GM18519 (cell line): Measurements from ENCODE around the gene EEPD1.
A peak's percentile ranks its signal among the peaks of the same experiment; 100 is the strongest.

Source experiments
- ATAC-seq: cut with Tn5 transposase; IDR thresholded peaks from one replicate; pipeline ENCODE4 v1.9.1; 2021; ENCODE audit warnings: mild to moderate bottlenecking, moderate library complexity; ENCODE audit not compliant: unreplicated experiment, low FRiP score

Gene EEPD1

GRCh38 chr7:36154255-36155212 lies 1.5 kb downstream of the EEPD1 start:
- ATAC-seq, result no peak

GRCh38 chr7:36155811-36156361 lies 2.8 kb downstream of the EEPD1 start:
- ATAC-seq, result no peak

- no peak for ATAC-seq
These were observed 4.7 kb downstream of the EEPD1 start for GRCh38 chr7:36157527-36158320.

GRCh38 chr7:36158321-36158605 lies 5.2 kb downstream of the EEPD1 start:
- no peak for ATAC-seq

- ATAC-seq, result no peak
These were observed 6.6 kb downstream of the EEPD1 start for GRCh38 chr7:36159618-36160017.

- no peak for ATAC-seq
These were observed 7.3 kb downstream of the EEPD1 start for GRCh38 chr7:36160313-36160712.

- ATAC-seq, result no peak
These were observed 8.9 kb downstream of the EEPD1 start for GRCh38 chr7:36161996-36162395.

- no peak for ATAC-seq
These were observed 12.0 kb downstream of the EEPD1 start for GRCh38 chr7:36165059-36165458.

DNA sequence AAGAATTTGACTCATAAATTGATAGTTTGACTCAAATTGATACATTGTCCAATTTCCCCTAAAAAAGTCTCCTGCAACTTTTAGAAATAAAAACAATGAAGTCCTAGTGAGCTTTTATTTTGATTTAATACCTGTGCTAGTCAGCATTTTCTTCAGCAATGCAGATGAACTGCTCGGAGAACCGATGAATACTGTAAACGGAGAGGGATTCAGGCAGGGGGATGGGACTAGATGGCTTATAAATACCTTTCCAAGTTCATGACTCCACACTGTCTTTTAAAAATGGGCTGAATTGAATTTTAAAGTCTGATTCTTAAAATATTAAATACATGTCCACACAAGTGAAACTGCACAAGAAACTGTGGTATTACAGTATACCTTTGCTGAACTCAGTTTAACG lies 12.7 kb downstream of the EEPD1 start:
- ATAC-seq, result no peak

GRCh38 chr7:36167403-36168050 lies 14.5 kb downstream of the EEPD1 start:
- no peak for ATAC-seq

- peak; percentile 85 for ATAC-seq
These were observed 18.4 kb downstream of the EEPD1 start for GRCh38 chr7:36171503-36171902.

DNA sequence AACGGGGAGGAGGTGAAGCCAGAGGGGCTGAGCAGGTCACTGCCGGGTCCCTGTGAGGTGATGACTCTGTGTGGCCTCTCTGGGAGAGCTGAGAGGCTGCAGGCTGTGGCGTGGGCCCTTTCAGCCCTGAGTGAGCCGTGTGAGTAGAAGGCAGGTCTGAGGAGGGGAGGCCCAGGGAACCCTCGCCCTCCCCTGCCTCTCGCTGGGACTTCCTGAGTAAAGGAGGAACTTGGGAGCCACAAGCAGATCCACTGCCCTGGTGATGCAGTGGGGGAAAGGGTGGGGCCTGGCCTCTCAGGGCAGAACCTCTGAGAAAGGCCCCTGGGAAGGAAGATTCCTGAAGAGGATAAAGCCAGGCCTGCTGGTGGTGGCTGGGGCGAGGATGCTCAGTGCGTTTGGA lies 22.8 kb downstream of the EEPD1 start:
- no peak for ATAC-seq

DNA sequence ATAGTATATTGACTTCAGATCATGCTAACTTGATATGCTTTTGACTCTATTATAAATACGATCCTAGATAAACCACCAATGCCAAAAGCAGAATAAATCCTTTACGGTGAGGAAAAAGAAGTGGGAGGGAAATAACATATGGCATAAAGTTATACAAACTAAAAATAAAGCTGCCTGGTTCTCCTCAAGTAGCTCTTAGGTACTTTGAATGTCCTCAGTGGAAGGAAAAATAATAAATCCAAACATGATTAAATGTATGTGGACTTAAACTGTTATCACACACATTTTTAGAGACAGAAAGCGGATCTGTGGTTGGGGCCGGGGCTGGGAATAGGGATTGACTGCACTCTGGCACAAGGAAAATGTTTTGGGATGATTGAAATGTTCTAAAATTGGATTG lies 23.6 kb downstream of the EEPD1 start:
- ATAC-seq, result no peak

DNA sequence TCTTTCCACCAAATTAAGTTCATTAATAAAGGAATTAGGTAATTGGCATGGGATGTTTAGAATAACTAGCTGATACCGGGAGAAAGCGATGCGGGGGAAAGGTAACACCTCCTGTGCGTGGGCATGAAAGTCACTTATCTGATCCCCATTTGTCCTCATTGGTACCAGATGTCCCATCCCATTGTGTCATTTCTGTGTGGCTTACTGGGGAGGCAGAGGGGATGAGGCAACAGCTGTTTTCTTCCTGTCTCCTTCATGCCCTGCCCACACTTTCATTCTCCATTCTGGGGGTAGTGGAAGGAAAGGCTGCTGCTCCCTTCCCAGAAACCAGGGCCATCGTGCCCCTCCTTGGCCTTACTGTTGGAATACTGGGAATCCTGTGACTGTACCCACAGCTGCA lies 27.1 kb downstream of the EEPD1 start:
- no peak for ATAC-seq

DNA sequence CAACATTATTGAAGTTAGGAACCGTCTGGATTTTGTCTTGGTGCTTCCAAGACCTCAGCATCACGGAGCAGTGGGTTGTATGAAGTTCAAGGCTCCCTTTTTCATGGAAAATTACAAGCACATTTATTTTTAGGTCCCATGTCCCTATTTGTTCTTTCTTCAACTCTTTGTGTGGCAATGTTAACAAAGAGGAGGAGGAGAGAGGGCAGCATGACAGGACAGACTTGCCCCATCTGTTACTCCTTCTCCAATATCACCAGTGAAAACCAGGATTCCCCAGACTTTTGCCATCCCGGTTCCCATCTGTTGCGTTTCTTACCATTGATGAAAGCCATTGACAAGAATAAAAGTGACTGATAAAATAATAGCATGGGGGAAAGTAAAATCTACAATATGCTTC lies 28.6 kb downstream of the EEPD1 start:
- ATAC-seq, result no peak

DNA sequence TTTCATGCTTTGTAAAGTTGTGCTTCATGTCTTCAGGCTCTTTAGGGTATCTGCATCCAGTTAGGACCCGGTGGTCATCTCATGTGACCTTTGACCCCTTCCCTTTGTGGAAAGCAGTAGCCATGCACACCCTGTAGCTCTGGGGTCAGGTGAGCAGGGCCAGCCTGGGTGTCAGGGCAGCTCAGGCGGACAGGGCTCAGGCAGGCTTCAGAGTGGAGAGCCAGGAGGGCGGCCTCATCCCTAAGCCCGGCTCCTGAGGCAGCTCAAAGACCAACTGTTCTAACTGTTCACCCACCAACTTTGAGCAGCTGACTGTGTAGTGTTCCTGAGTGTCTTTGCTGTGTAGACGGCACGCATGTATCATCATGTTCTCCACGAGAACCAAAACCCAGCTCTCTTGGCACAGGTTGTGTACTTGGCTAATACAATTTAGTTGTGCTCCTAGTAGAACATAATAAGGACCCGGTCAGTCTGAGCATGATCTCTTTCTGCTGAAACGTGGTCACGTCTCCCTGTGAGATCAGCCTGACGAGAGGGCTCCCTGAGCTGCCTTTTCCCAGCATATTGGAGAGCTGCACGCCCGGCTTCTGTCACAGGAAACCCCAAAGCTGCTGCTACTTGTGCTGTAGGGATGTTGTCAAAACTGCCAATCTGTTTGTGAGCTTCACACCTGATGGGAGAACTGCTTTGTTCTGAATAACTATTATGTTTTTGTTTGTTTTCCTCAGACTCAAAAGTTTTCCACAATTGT lies 30.0 kb downstream of the EEPD1 start:
- ATAC-seq, result no peak

DNA sequence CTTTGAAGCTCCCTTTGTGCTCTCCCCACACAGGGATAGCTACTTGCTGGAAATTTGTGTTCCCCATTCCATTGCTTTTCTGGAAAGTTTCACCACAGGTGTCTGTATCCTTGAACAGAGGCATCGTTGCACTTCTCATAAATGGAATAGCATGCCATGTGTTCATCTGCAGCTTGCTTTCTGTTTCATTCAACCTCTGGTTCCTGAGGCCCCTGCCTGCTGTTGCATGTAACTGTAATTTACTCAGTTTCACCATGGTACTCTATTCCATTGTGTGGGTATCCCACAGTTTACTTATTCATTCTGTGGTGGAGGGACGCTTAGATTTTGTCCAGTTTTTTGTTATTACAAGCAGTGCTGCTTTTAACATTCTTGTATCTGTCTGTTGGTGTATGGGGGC lies 32.0 kb downstream of the EEPD1 start:
- ATAC-seq, result no peak

- ATAC-seq, result no peak
These were observed 32.7 kb downstream of the EEPD1 start for GRCh38 chr7:36185756-36186155.

GRCh38 chr7:36186359-36187121 lies 33.5 kb downstream of the EEPD1 start:
- ATAC-seq, result no peak

DNA sequence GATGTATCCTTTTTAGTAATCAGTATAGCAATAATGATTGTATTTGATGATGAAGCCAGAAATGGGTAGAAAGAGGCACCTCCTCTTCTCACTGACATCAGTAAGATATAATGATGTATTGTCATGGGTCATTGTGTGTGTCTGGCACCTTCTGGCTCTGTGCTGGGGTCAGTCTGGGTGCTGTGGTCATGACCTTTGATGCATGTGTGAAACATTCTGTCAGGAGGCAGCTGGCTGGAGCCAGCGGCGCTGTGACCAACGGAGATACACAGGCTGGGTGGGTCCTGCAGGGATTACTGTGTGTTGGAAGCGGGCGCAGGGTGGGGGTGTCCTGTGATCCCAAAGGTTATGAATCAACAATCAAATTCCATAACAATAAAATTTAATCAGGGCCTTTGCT lies 35.2 kb downstream of the EEPD1 start:
- no peak for ATAC-seq
